ENCODE measurements around the gene EGFLAM. TPM values are rescaled to one million over a fixed set of nuclear protein-coding genes. Genes with fewer than 3 reads are reported as not detected.

EGFLAM gene
- total and polyA plus RNA-seq, 2 of the 4 experiments (the other 2 are of a cell fraction), result 0.77 to 1.1 TPM

DNA sequence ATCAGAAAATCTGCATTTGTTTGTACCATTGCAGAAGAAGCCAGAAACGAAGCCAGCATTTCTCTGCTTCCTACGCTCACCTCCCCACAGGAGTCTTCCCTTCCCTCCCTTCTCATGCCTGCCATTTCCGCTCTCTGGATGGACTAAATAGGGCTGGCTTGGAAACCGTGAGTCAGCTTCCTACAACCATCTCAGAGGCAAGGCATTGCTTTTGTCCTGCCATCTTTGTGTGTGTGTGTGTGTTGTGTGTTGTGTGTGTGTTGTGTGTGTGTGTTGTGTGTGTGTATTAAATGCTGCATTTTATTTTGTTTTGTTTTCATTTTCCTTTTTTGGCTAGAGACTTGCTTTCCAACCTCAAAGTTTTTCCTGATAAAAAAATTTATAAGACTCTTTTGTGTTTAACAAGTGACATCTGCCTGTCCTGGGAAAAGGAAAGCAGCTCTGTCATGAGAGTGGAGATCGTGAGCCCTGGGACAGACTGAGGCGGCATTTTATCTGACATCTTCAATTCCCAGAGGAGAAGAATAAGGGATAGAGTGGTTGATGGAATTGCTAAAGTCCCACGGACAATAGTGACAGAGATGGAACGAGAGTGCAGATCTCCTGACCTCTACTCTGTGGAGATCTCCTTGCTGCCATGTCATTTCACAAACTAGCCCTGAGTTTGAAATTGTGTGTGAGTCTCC lies 7.5 kb upstream of the EGFLAM start:
- Histone ChIP-seq H3K27me3 (ENCODE audit: control insufficient read depth, insufficient read depth, low read length) (peaks cover 9% of the 10 kb centered on the region), H3K9me3 (ENCODE audit: control insufficient read depth, insufficient read depth, low read length) (no peaks in the 10 kb centered on the region), H2BK120ac (ENCODE audit: low read depth, low read length) (no peak overlapping the region), H3K9ac (ENCODE audit: low read depth, low read length) (no peak overlapping the region), H3K4me2 (ENCODE audit: low read depth, low read length) (no peak overlapping the region), H2BK5ac (ENCODE audit: low read depth, low read length, poor library complexity, severe bottlenecking) (no peak overlapping the region), H2BK15ac (ENCODE audit: low read depth, low read length) (no peak overlapping the region), H2BK20ac (ENCODE audit: low read depth, low read length) (no peak overlapping the region), H3K18ac (ENCODE audit: low read depth, low read length) (no peak overlapping the region), H4K5ac (ENCODE audit: low read depth, low read length) (no peak overlapping the region), H3K56ac (ENCODE audit: extremely low read depth, insufficient read depth, low read length) (no peak overlapping the region), H2AK9ac (replicated peaks; ENCODE audit: low read depth, low read length, poor library complexity) (no peak overlapping the region), H3K4ac (ENCODE audit: low read depth, low read length) (no peak overlapping the region), H4K91ac (ENCODE audit: insufficient read depth, low read depth, low read length) (no peak overlapping the region), H2AFZ (replicated peaks; ENCODE audit: low read length, poor library complexity) (no peak overlapping the region), H4K20me1 (ENCODE audit: insufficient read depth, low read length) (no peaks in the 10 kb centered on the region), H3K4me1 (ENCODE audit: control insufficient read depth, insufficient read depth, low read length) (no peaks in the 10 kb centered on the region), H2AK5ac (ENCODE audit: low read depth, low read length) (no peak overlapping the region), H3K14ac (replicated peaks; ENCODE audit: low read depth, low read length) (no peak overlapping the region), H3K23ac (ENCODE audit: low read depth, low read length) (no peak overlapping the region), H3K36me3 (ENCODE audit: control insufficient read depth, insufficient read depth, low read length) (no peaks in the 10 kb centered on the region), H3K9me1 (ENCODE audit: insufficient read depth, low read length) (no peaks in the 10 kb centered on the region), H3K4me3 (ENCODE audit: insufficient read depth, low read depth, low read length) (no peak overlapping the region), H3K27ac (ENCODE audit: insufficient read depth, low read length) (no peak overlapping the region), H3K79me1 (ENCODE audit: low read depth in 1 of 2, low read length in 2 of 2) (no peaks in the 10 kb centered on the region), H4K8ac (ENCODE audit: low read depth in 2 of 2, low read length in 2 of 2) (no peak overlapping the region)
- dilution Hi-C loops (cut with HindIII; ENCODE audit: low sequenced_read_pairs, unreplicated experiment), result no loop called here
- ATAC-seq (ENCODE audit: low read depth) (no peak), DNase-seq (no peak)
- POLR2A ChIA-PET (ENCODE audit: unreplicated experiment), result no interaction called here
- no CpG with 5 or more reads among the region's 8 CpGs for WGBS, 2 experiments (ENCODE audit: extremely low coverage in 2 of 2, insufficient read length in 1 of 2)
- BruUV-seq (replicated peaks), result no TSS peak
- intact Hi-C loops (cut with micrococcal nuclease), result no loop called here
- CTCF ChIA-PET, result interaction anchor here (1.5 kb wide), 1 partner anchor 15 kb away, joined by 6 read pairs; no protein-coding TSS in a partner anchor
- in situ Hi-C loops (cut with MboI; ENCODE audit: low sequenced_read_pairs), result no loop called here
- TF ChIP-seq FOS (IDR thresholded peaks at IDR 0.05; ENCODE audit: low read depth, low read length), result no peak
- TF ChIP-seq MAZ (IDR thresholded peaks at IDR 0.05; ENCODE audit: borderline replicate concordance, low read depth, low read length), result no peak
- no peak for TF ChIP-seq NFE2L2 (IDR thresholded peaks at IDR 0.05; ENCODE audit: low read depth, low read length)
- no peak for TF ChIP-seq CEBPB (IDR thresholded peaks at IDR 0.05; ENCODE audit: low read depth, low read length)
- no peak for TF ChIP-seq SMC3 (IDR thresholded peaks at IDR 0.05; ENCODE audit: low read depth, low read length)
- TF ChIP-seq, protein P1, sequence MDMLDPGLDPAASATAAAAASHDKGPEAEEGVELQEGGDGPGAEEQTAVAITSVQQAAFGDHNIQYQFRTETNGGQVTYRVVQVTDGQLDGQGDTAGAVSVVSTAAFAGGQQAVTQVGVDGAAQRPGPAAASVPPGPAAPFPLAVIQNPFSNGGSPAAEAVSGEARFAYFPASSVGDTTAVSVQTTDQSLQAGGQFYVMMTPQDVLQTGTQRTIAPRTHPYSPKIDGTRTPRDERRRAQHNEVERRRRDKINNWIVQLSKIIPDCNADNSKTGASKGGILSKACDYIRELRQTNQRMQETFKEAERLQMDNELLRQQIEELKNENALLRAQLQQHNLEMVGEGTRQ (IDR thresholded peaks at IDR 0.05; ENCODE audit: low read depth, low read length), result no peak
- no peak for TF ChIP-seq CHD1 (IDR thresholded peaks at IDR 0.05; ENCODE audit: low read depth, low read length)
- TF ChIP-seq ELK1 (IDR thresholded peaks at IDR 0.05; ENCODE audit: borderline replicate concordance, low read depth, low read length), result no peak
- TF ChIP-seq MAFK (IDR thresholded peaks at IDR 0.05; ENCODE audit: low read depth, low read length), result no peak
- no peak for TF ChIP-seq RAD21 (IDR thresholded peaks at IDR 0.05; ENCODE audit: low read length)
- TF ChIP-seq POLR2A (IDR thresholded peaks at IDR 0.05; ENCODE audit: low read depth, low read length), result no peak
- no peak for TF ChIP-seq MXI1 (IDR thresholded peaks at IDR 0.05; ENCODE audit: borderline replicate concordance, low read depth, low read length)
- no peak for TF ChIP-seq RCOR1 (IDR thresholded peaks at IDR 0.05; ENCODE audit: insufficient replicate concordance, low read length)

All from IMR-90 (cell line).